HepG2 (cell line): Measurements from ENCODE around the gene TRPC6. TPM values are rescaled to one million over a fixed set of nuclear protein-coding genes. Genes with fewer than 3 reads are reported as not detected.

Experiments
- ATAC-seq: fragments of 200-7000 bp; cut with Tn5 transposase; 3 replicates; pipeline ENCODE4 v1.9.1; 2020; ENCODE audit warnings: mild to moderate bottlenecking, moderate library complexity
- BruUV-seq: library from RNA; stranded (reverse); fragments of 400-500 nt; replicated peaks from 2 replicates; lab custom pipeline; 2021; lab: Mats Ljungman, UMichigan
- CTCF ChIA-PET: fragments of 300-600 bp; formaldehyde crosslinking; extraction: SDS; loops from one replicate; lab custom pipeline; 2021; ENCODE audit warnings: low total read pairs, inconsistent platforms, low intra/inter-chr PET ratio; lab: Yijun Ruan, JAX
- POLR2A ChIA-PET: fragments of 350-600 bp; sonication (Branson Sonifier 250); formaldehyde crosslinking; loops from one replicate; lab custom pipeline; 2020; ENCODE audit warnings: antibody characterized with exemption, inconsistent platforms; lab: Yijun Ruan, JAX
- DNase-seq: peaks from one replicate; pipeline ENCODE4 v3.0.0-alpha.2; 2015; ENCODE audit warnings: low spot score
- FAIRE-seq: peaks from 3 replicates; lab custom pipeline; 2011; peaks lifted over from hg19 to GRCh38; lab: Jason Lieb, UNC
- H2AFZ ChIP-seq: one replicate; pipeline ENCODE4 v1.6.1; 2011; ENCODE audit warnings: low read length, inconsistent platforms
- H3K27ac ChIP-seq: fragments of 300-600 bp; 3 replicates; pipeline ENCODE4 v1.8.0; 2011; ENCODE audit warnings: mixed run types, mild to moderate bottlenecking, mixed read lengths, low read length, inconsistent platforms; ENCODE audit not compliant: insufficient read depth; ENCODE audit errors: extremely low read length
- H3K27me3 ChIP-seq, 2 experiments: fragments of 200-600 bp in 1 of 2; 2 replicates in 1 of 2; 3 replicates in 1 of 2; pipeline versions ENCODE4 v1.6.0 to v1.8.0; 2011; ENCODE audit warnings: low read length in 2 of 2, mild to moderate bottlenecking in 2 of 2, moderate library complexity in 2 of 2, inconsistent platforms in 1 of 2; ENCODE audit not compliant: insufficient read depth in 2 of 2, control insufficient read depth in 1 of 2
- H3K36me3 ChIP-seq, 2 experiments: fragments of 200-600 bp in 1 of 2; replicated peaks in 1 of 2; 2 replicates in 1 of 2; 3 replicates in 1 of 2; pipeline versions ENCODE4 v1.5.1 to v1.8.0; 2011; ENCODE audit warnings: low read length in 2 of 2, inconsistent platforms in 1 of 2; ENCODE audit not compliant: insufficient read depth in 2 of 2, control insufficient read depth in 1 of 2
- H3K4me1 ChIP-seq: 2 replicates; pipeline ENCODE4 v1.5.1; 2012; ENCODE audit warnings: low read length, inconsistent platforms; ENCODE audit not compliant: insufficient read depth
- H3K4me2 ChIP-seq: 2 replicates; pipeline ENCODE4 v1.6.0; 2011; ENCODE audit warnings: low read depth, low read length, inconsistent platforms
- H3K4me3 ChIP-seq, 3 experiments: fragments of 200-600 bp in 1 of 3; sonication (generic), shearing (Covaris generic) in 1 of 3; replicated peaks in 1 of 3; 2 replicates each; pipeline ENCODE4 v1.5.1; 2011 to 2016; ENCODE audit warnings: low read length in 3 of 3, inconsistent platforms in 2 of 3, low read depth in 2 of 3, mild to moderate bottlenecking in 2 of 3, control low read depth in 1 of 3, mixed read lengths in 1 of 3; ENCODE audit not compliant: insufficient read depth in 1 of 3
- H3K79me2 ChIP-seq: one replicate; pipeline ENCODE4 v1.6.1; 2011; ENCODE audit warnings: low read length, inconsistent platforms; ENCODE audit not compliant: insufficient read depth
- H3K9ac ChIP-seq: 2 replicates; pipeline ENCODE4 v1.6.0; 2011; ENCODE audit warnings: mild to moderate bottlenecking, low read depth, low read length, inconsistent platforms; ENCODE audit not compliant: insufficient read depth
- H3K9me3 ChIP-seq: 2 replicates; pipeline ENCODE4 v1.5.1; 2012; ENCODE audit warnings: mild to moderate bottlenecking, low read length
- H4K20me1 ChIP-seq: 2 replicates; pipeline ENCODE4 v1.6.0; 2011; ENCODE audit warnings: inconsistent platforms, mild to moderate bottlenecking, low read length, moderate library complexity; ENCODE audit not compliant: insufficient read depth
- FOXP1 ChIP-seq, 2 experiments: fragments of 450-650 bp in 1 of 2; IDR thresholded peaks; 2 replicates each; pipeline ENCODE4 v1.6.1; 2017 to 2018; ENCODE audit warnings: antibody characterized with exemption in 1 of 2
- SAFB2 ChIP-seq: sonication (generic); formaldehyde crosslinking; IDR thresholded peaks from 2 replicates; pipeline ENCODE4 v1.5.1; 2020; ENCODE audit warnings: missing genetic modification reagents, low read depth, mild to moderate bottlenecking, borderline replicate concordance
- SP140L ChIP-seq: sonication (generic); formaldehyde crosslinking; IDR thresholded peaks from 2 replicates; pipeline ENCODE4 v1.4.0; 2020; ENCODE audit warnings: missing genetic modification reagents, borderline replicate concordance
- ZNF10 ChIP-seq: sonication (generic); formaldehyde crosslinking; IDR thresholded peaks from 2 replicates; pipeline ENCODE4 v1.4.0; 2020; ENCODE audit warnings: mild to moderate bottlenecking, low read depth, missing genetic modification reagents, borderline replicate concordance
- ZNF414 ChIP-seq: sonication (generic); formaldehyde crosslinking; IDR thresholded peaks from 2 replicates; pipeline ENCODE4 v1.5.0; 2020; ENCODE audit warnings: missing genetic modification reagents
- ZNF746 ChIP-seq: sonication (generic); formaldehyde crosslinking; IDR thresholded peaks from 2 replicates; pipeline ENCODE4 v1.8.0; 2022; ENCODE audit warnings: mild to moderate bottlenecking, missing genetic modification reagents
- ZNF782 ChIP-seq: sonication (generic); formaldehyde crosslinking; IDR thresholded peaks from 2 replicates; pipeline ENCODE4 v1.4.0; 2020; ENCODE audit warnings: missing genetic modification reagents, mild to moderate bottlenecking, borderline replicate concordance
- WGBS: methylation state at CpG from one replicate; pipeline ENCODE4 v1.1.6; 2017; ENCODE audit warnings: low lambda C conversion rate; 5-methylcytosine and 5-hydroxymethylcytosine counted together
- in situ Hi-C: cut with HindIII; loops from 2 replicates; pipeline ENCODE4 v1.10.0; 2017; ENCODE audit warnings: low pct_unique_long_range_greater_than_20kb; ENCODE audit not compliant: extremely low pct_ligation_motif_present
- intact Hi-C: fragments of 100-400 bp; cut with micrococcal nuclease; formaldehyde crosslinking; loops from one replicate; pipeline ENCODE4 v1.10.0; 2022; ENCODE audit not compliant: unreplicated experiment
- polyA plus RNA-seq, 8 experiments: library from polyadenylated mRNA; depleted of rRNA in 3 of 8; stranded (reverse) in 7 of 8; unstranded in 1 of 8; fragments of >200 nt; fragmentation: Illumina TruSeq in 4 of 8; extraction: Trizol in 4 of 8; gene quantifications; 2 replicates each; pipeline versions ENCODE4 v1.2.1 to v1.2.3, GENCODE V29; 2011 to 2016; ENCODE audit warnings: low read depth in 4 of 8, missing spikeins in 1 of 8, mixed read lengths in 1 of 8; ENCODE audit not compliant: insufficient read depth in 1 of 8
- total RNA-seq, 5 experiments: library from RNA; depleted of rRNA; stranded (reverse); fragments of >200 nt; fragmentation: Illumina TruSeq; extraction: Trizol; gene quantifications; 2 replicates each; pipeline ENCODE4 v1.2.3, GENCODE V29; 2016; ENCODE audit warnings: low read depth in 1 of 5

Gene TRPC6
- total and polyA plus RNA-seq, 2 of the 13 experiments (the other 11 are each of a cell fraction or from before 2014, with no cell fraction given) = not detected

- Histone ChIP-seq H3K9ac (no peak overlapping the region), H3K4me3 (no peak overlapping the region), H3K36me3 (no peaks in the 10 kb centered on the region), H2AFZ (no peak overlapping the region), H3K27me3 (no peaks in the 10 kb centered on the region), H4K20me1 (no peaks in the 10 kb centered on the region), H3K4me2 (no peak overlapping the region), H3K9me3 (no peaks in the 10 kb centered on the region), H3K4me1 (no peaks in the 10 kb centered on the region), H3K79me2 (no peaks in the 10 kb centered on the region), H3K27ac (no peak overlapping the region)
- CTCF ChIA-PET = no interaction called here
- ATAC-seq = no peak
- in situ Hi-C loops = no loop called here
- FAIRE-seq = no peak
- no peak for TF ChIP-seq SAFB2 (CRISPR knock-in tag)
- TF ChIP-seq ZNF414 (CRISPR knock-in tag) = no peak
- TF ChIP-seq ZNF10 (CRISPR knock-in tag) = no peak
- TF ChIP-seq ZNF746 = no peak
- TF ChIP-seq FOXP1 (IDR thresholded peaks at IDR 0.05) = no peak
- no peak for TF ChIP-seq FOXP1 (CRISPR knock-in tag; IDR thresholded peaks at IDR 0.05)
- TF ChIP-seq SP140L = no peak
- no peak for TF ChIP-seq ZNF782 (CRISPR knock-in tag)
- BruUV-seq = no TSS peak
- intact Hi-C loops = no loop called here
- POLR2A ChIA-PET = no interaction called here
- 41% methylated on average over 4 of the region's 4 CpGs for WGBS
- no peak for DNase-seq
Observed at GRCh38 chr11:101482556-101483124, 101.2 kb downstream of the TRPC6 start.
